NOMO-1 (cell line): ENCODE data around the gene DGKB.
"Not testable (repeated sequence)": the region's sequence is repeated elsewhere in the genome, so short reads cannot be mapped to it uniquely, and the experiment has no call there.

Experiments used
- DNase-seq, 2 experiments: peaks; one replicate each; lab custom pipeline; 2025; ENCODE audit not compliant: unreplicated experiment in 2 of 2; lab: John Stamatoyannopoulos, UW

DGKB gene

GRCh38 chr7:14332155-14332554, 570.4 kb downstream of the DGKB start:
- no peak for DNase-seq

GRCh38 chr7:14324767-14325166, 577.8 kb downstream of the DGKB start:
- DNase-seq: no peak

GRCh38 chr7:14322724-14323123, 579.8 kb downstream of the DGKB start:
- no peak for DNase-seq

- no peak for DNase-seq
Observed at GRCh38 chr7:14321947-14322346, 580.6 kb downstream of the DGKB start.

- no peak for DNase-seq
Observed at GRCh38 chr7:14309432-14309831, 593.1 kb downstream of the DGKB start.

- DNase-seq: no peak
Observed at GRCh38 chr7:14305233-14305866, 597.2 kb downstream of the DGKB start.

- no peak for DNase-seq
Observed at GRCh38 chr7:14303536-14303935, 599.0 kb downstream of the DGKB start.

- DNase-seq: no peak
Observed at GRCh38 chr7:14294637-14295036, 607.9 kb downstream of the DGKB start.

GRCh38 chr7:14293434-14293833, 609.1 kb downstream of the DGKB start:
- no peak for DNase-seq

GRCh38 chr7:14292737-14293136, 609.8 kb downstream of the DGKB start:
- DNase-seq: no peak

GRCh38 chr7:14289957-14290356, 612.6 kb downstream of the DGKB start:
- DNase-seq: no peak

GRCh38 chr7:14288701-14289100, 613.9 kb downstream of the DGKB start:
- no peak for DNase-seq

GRCh38 chr7:14287398-14287797, 615.2 kb downstream of the DGKB start:
- DNase-seq: no peak

- DNase-seq: no peak
Observed at GRCh38 chr7:14286036-14286435, 616.5 kb downstream of the DGKB start.

- DNase-seq: not testable (repeated sequence)
Observed at GRCh38 chr7:14279065-14279871, 623.3 kb downstream of the DGKB start.

GRCh38 chr7:14275356-14275755, 627.2 kb downstream of the DGKB start:
- no peak for DNase-seq

- DNase-seq: no peak
Observed at GRCh38 chr7:14271441-14271840, 631.1 kb downstream of the DGKB start.

GRCh38 chr7:14270099-14270498, 632.5 kb downstream of the DGKB start:
- DNase-seq: no peak

- DNase-seq: no peak
Observed at GRCh38 chr7:14260011-14260410, 642.5 kb downstream of the DGKB start.

GRCh38 chr7:14258861-14259260, 643.7 kb downstream of the DGKB start:
- no peak for DNase-seq

GRCh38 chr7:14258441-14258840, 644.1 kb downstream of the DGKB start:
- DNase-seq: no peak

GRCh38 chr7:14252458-14252857, 650.1 kb downstream of the DGKB start:
- DNase-seq: no peak
